NCI-H1417 (cell line): ENCODE data around the gene OR4N2.
"Not testable (repeated sequence)": the region's sequence is repeated elsewhere in the genome, so short reads cannot be mapped to it uniquely, and the experiment has no call there.

Source experiments
- DNase-seq, 3 experiments: peaks; one replicate each; lab custom pipeline; 2025; lab: John Stamatoyannopoulos, UW

Gene OR4N2

DNA sequence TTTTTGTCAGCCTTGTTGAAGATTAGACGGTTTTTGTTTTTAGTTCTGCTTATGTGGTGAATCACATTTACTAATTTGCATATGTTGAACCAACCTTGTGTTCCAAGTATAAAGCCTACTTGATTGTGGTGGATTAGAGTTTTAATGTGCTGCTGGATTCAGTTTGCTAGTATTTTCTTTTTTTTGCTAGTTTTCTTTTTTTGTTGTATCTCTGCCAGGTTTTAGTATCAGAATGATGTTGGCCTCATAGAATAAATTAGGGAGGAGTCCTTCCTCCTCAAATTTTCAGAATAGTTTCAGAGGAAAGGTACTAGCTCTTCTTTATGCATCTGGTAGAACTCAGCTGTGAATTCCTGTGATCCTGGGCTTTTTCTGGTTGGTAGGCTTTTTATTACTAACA is at the start of gene OR4N2:
Gene OR4N2, plus strand, starts transcription at position 301 of the 400 bp plus-strand sequence. CDS start 23,679 bp downstream, outside the sequence.
- not testable (repeated sequence) for DNase-seq

- no peak for DNase-seq
Observed at GRCh38 chr14:19754172-19754571, 49.4 kb upstream of the OR4N2 start.

DNA sequence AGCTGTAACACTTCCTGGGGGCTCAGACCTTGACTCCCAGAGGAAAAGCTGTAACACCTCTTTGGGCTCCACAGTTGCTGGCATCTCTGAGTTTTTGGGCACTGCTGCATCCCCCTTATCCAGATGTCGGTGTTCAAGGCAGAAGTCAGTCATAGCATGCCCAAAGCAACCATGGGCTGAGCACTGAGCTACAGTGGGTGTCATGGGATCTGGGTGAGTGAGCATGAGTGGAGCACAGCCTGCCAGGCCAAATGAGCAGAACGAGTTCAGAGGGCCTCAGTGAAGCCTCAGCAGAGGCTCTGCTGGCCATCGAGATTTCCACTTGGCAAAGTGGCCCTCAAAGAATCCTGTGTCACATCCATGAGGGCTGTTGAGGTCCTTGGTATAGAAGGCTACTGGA is 32.1 kb upstream of the OR4N2 start:
- DNase-seq = not testable (repeated sequence)

GRCh38 chr14:19771895-19772430 is 31.6 kb upstream of the OR4N2 start:
- no peak for DNase-seq

DNA sequence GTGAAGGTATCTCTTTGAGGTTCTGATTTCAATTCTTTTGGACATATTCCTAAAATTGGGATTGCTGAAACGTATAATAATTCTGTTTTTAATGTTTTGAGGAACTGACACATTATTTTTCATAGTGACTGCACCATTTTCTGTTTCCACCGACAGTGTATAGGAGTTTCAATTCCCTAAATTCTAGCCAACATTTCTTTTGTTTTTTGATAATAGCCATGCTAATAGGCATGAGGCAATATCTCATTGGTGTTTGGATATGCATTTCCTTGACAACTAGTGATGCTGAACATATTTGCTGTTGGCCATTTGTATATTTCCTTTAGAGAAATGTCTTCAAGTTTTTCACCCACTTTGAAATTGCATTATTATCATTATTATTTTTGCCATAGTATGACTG is 31.1 kb upstream of the OR4N2 start:
- DNase-seq = not testable (repeated sequence)

- DNase-seq = not testable (repeated sequence)
Observed at GRCh38 chr14:19773204-19773603, 30.4 kb upstream of the OR4N2 start, which contains the start of gene OR4M1. Gene OR4M1, plus strand, starts transcription at chr14:19773504. Its CDS starts 6,819 bp downstream, at chr14:19780323.

GRCh38 chr14:19775587-19775986 is 28.0 kb upstream of the OR4N2 start:
- DNase-seq = no peak

DNA sequence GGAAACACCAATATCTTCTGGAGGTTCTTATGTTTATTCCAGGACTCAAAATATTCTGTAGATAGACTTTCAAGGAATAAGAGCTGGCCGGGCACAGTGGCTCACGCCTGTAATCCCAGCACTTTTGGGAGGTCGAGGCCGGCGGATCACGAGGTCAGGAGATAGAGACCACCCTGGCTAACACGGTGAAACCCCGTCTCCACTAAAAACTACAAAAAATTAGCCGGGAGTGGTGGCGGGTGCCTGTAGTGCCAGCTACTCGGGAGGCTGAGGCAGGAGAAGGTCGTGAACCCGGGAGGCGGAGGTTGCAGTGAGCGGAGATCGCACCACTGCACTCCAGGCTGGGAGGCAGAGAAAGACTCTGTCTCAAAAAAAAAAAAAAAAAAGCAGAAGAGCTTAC is 17.7 kb upstream of the OR4N2 start:
- DNase-seq = not testable (repeated sequence)

DNA sequence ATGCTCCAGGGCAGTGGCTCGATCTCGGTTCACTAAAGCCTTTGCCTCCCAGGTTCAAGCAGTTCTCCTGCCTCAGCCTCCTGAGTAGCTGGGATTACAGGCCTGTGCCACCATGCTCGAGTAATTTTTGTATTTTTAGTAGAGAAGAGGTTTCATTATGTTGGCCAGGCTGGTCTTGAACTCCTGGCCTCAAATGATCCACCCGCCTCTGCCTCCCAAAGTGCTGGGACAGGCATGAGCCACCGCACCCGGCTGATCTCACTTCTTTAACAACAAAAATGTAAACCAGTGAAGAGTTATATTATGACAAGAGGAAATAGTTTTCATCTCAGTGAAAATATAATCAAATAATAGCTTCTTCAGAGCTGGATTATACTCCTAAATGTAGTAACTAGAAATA is 16.3 kb upstream of the OR4N2 start:
- DNase-seq = not testable (repeated sequence)

GRCh38 chr14:19788150-19788549 is 15.4 kb upstream of the OR4N2 start:
- DNase-seq = not testable (repeated sequence)

GRCh38 chr14:19796520-19797108 is 7.0 kb upstream of the OR4N2 start:
- DNase-seq = not testable (repeated sequence)

GRCh38 chr14:19799880-19800279 is 3.7 kb upstream of the OR4N2 start:
- DNase-seq = no peak

DNA sequence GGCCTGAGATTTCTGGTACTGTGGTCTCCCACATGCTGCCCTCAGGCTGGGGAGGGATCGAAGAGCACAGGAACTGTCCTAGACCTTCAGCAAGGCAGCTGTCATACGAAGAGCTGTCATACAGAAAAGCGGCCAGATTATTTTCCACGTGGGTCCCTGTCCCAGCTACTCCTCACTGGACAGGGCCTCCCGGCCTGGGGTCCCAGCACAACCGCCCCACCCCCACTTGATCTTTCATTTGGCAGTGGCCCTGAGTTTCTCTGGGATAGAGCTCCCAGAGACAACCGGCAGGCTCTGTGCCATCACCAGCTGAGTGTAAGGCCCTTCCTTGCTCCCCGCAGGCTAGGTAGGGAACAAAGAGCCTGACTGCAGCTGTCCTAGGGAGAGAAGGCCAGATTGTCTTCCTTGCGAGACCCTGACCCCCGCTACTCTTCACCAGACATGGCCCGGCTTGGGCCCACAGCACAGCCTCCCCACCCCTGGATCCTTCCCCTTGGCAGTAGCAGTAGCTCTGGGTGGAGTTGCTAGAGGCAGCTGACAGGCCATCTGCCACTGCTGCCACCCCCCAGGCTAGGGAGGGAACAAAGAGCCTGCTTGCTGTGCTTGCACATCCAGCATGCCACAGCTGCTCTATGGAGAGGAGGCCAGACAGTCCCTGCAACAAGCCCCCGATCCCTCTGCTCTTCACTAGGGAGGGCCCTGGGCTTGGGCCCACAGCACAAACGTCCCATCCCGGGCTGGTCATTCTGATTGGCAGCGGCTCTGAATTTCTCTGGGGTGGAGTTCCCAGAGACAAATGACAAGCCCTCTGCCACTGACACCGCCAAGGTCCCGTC is 3.1 kb upstream of the OR4N2 start:
- DNase-seq = no peak

DNA sequence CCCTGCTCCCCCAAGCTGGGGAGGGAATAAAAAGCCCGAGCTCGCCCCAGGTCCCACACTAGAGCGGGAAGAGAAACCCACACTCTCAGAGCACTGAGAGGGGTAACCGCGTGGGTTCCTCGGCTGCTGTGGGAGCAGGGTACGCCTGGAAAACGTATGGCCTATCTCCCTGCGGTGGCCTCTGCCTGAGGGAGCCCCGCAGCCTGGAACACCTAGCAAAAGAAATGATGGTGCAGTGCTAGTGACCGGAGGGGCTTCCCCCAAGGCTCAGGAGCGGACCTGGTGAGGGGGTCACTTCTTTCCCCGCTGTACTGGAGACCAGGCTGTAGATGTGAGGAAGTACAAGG is 2.5 kb upstream of the OR4N2 start:
- DNase-seq = no peak

DNA sequence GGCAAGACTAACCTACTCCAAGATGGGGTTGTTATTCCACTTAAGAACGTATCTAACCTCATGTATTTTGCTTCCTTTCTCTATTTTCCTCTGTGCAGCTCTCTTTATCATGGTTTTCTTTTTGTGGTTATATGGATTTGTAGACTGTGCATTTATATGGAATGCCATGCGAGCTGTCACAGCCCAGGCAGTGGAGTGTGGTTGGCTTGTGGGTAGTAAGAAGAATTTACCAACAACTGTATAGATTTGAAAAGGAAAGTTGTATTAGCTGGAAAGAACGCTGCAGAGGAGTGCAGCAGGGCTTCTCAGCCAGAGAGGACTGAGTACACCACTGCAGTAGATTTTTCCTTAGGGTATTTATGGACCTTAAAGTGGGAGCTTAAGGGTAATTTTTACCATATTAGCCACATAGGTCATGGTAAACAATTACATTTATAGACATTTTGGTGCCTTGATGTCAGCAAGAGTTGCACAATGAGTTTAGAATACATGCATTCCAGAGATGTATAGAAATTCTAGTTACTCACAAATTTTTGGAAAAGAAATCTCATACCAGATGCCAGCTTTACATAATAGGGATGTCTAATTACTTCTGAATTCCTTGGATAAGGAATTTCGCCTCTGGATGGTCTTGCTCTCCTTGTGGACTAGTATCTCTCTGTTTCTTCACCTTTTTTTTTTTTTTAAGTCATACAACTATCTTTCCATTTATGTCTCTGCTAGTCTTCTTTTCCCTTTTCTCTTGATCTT is 9.8 kb downstream of the OR4N2 start:
- DNase-seq = not testable (repeated sequence)

DNA sequence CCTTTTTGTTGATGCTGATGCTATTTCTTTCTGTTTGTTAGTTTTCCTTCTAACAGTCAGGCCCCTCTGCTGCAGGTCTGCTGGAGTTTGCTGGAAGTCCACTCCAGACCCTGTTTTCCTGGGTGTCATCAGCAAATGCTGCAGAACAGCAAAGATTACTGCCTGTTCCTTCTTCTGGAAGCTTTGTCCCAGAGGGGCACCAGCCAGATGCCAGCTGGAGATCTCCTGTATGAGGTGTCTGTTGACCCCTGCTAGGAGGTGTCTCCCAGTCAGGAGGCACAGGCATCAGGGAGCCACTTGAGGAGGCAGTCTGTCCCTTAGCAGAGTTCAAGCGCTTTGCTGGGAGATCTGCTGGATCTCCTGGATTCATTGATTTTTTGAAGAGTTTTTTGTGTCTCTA is 16.3 kb downstream of the OR4N2 start:
- DNase-seq = not testable (repeated sequence)

- not testable (repeated sequence) for DNase-seq
Observed at GRCh38 chr14:19821016-19821415, 17.4 kb downstream of the OR4N2 start.

- no peak for DNase-seq
Observed at GRCh38 chr14:19823178-19823577, 19.6 kb downstream of the OR4N2 start.

GRCh38 chr14:19823765-19824164 is 20.2 kb downstream of the OR4N2 start:
- DNase-seq = no peak

DNA sequence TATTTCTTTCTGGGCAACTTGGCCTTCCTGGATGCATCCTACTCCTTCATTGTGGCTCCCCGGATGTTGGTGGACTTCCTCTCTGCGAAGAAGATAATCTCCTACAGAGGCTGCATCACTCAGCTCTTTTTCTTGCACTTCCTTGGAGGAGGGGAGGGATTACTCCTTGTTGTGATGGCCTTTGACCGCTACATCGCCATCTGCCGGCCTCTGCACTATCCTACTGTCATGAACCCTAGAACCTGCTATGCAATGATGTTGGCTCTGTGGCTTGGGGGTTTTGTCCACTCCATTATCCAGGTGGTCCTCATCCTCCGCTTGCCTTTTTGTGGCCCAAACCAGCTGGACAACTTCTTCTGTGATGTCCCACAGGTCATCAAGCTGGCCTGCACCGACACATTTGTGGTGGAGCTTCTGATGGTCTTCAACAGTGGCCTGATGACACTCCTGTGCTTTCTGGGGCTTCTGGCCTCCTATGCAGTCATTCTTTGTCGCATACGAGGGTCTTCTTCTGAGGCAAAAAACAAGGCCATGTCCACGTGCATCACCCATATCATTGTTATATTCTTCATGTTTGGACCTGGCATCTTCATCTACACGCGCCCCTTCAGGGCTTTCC is 24.2 kb downstream of the OR4N2 start:
- not testable (repeated sequence) for DNase-seq

DNA sequence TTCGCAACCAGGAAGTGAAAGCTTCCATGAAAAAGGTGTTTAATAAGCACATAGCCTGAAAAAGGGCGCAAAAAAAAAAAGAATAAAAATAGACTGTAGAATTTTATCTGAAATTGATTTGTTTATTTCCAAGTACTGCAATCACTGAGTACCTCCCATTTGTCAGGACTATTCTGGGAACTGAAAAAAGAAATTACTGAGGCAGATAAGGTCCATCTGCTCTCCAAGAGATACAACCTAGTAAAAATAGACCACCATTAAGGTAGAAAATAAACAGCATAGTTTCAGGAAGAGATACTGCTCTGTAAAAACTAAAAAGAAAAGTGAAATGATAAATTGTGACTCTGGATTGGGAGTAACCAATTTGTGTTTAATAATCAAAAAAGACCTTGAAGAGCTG is 24.7 kb downstream of the OR4N2 start:
- DNase-seq = no peak
